A673 (cell line): ENCODE data around the gene LAMP1.

Experiments
- CTCF ChIP-seq: fragments of 300-800, 200-600 bp; sonication (generic); conservative IDR thresholded peaks from 2 replicates; pipeline ENCODE4 v1.5.1; 2017; ENCODE audit warnings: low read depth, mild to moderate bottlenecking, antibody characterized with exemption, low read length, moderate library complexity, mixed read lengths
- EZH2 ChIP-seq: fragments of 200-600 bp; sonication (generic); IDR thresholded peaks from 2 replicates; pipeline ENCODE4 v1.6.1; 2017; ENCODE audit warnings: borderline replicate concordance, low read depth, mild to moderate bottlenecking, mixed read lengths, antibody characterized with exemption, low read length; ENCODE audit not compliant: poor library complexity, severe bottlenecking

GRCh38 chr13:113272031-113272430 is 25.0 kb upstream of the LAMP1 start:
- TF ChIP-seq CTCF: no peak
- TF ChIP-seq EZH2: no peak
